ENCODE measurements around the gene ERN1. TPM values are rescaled to one million over a fixed set of nuclear protein-coding genes. Genes with fewer than 3 reads are reported as not detected.
A peak's percentile ranks its signal among the peaks of the same experiment; 100 is the strongest.

Gene ERN1
- total RNA-seq, 1 experiment from 2014 or later, result 6.5 TPM

DNA sequence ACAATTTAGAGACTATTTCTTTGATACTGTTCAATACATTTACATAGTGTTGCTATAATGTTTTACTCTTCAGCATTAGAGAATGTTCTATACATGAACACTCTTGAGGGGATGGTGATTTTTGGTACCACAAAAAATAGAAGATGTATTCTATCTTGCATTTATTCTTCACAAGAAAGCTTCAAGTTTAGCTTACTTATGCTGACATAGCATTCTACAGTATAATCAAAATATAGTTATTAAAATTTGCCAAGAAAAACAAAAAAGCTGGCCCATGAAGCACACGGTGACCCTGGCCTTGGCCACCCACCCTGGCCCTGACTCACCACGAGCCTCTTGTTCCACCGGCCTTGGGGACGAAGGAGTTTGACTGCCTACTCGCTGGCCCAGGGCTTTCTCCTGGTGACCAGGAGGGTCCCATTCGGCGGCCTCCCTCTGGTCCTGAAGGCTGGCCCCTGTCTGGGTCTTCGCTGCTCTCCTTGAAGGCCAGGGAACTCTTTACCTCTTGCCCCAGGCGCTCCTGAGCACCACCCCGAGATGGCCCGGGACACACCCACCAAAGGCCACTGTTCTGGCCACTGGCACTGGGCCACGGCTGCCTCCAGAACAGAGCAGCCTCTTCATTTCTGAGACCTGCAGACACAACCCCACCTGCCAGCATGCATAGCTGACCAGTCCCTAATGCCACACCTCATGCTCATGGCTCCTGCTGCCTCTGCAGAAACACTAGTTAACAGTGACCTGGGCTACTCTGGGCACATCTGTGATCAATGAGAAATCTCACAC lies 87.1 kb downstream of the ERN1 start:
- POLR2A ChIA-PET, result interaction anchor here (0.7 kb wide), 1 partner anchor 21 kb away, joined by 3 read pairs; no protein-coding TSS in a partner anchor
- H3K4me1 Mint-ChIP-seq, result no peaks in the 10 kb centered on the region

GRCh38 chr17:64041912-64042311 lies 88.0 kb downstream of the ERN1 start:
- peak overlapping the region; percentile 4; the same call in 1 of the 2 replicates for H3K27ac Mint-ChIP-seq
- POLR2A ChIA-PET, result no interaction called here
- DNase-seq (ENCODE audit: low spot score) (no peak), ATAC-seq (no peak)
- H3K4me1 Mint-ChIP-seq, result no peaks in the 10 kb centered on the region
- no peaks in the 10 kb centered on the region for H3K9me3 Mint-ChIP-seq
- 0 out of 2 replicates have a peak, but pooled peaks cover 3% of the 10 kb centered on the region for H3K36me3 Mint-ChIP-seq
- H3K4me3 Mint-ChIP-seq, result no peak overlapping the region
- no peaks in the 10 kb centered on the region for H3K27me3 Mint-ChIP-seq (ENCODE audit: low read depth)
- CTCF ChIA-PET, result interaction anchor here (1.5 to 3.5 kb wide), 5 partner anchors 13 to 195 kb away, joined by 3 to 17 read pairs (median 13); no protein-coding TSS in a partner anchor
- no peak for TF ChIP-seq NFATC4 (CRISPR knock-in tag; IDR thresholded peaks at IDR 0.05)
- no peak for TF ChIP-seq ZNF532 (CRISPR knock-in tag; IDR thresholded peaks at IDR 0.05; ENCODE audit: borderline replicate concordance)
- no peak for TF ChIP-seq ATF1 (CRISPR knock-in tag; IDR thresholded peaks at IDR 0.05)
- TF ChIP-seq ETV6 (CRISPR knock-in tag; IDR thresholded peaks at IDR 0.05), result no peak
- TF ChIP-seq IRF2 (CRISPR knock-in tag; IDR thresholded peaks at IDR 0.05; ENCODE audit: borderline replicate concordance, low read depth), result no peak
- no peak for TF ChIP-seq IRF1 (CRISPR knock-in tag; IDR thresholded peaks at IDR 0.05)

More for the DNA sequence above, 87.1 kb downstream of the ERN1 start:
- Mint-ChIP-seq H3K27me3 (ENCODE audit: low read depth) (no peaks in the 10 kb centered on the region), H3K27ac (no peak overlapping the region), H3K4me3 (no peak overlapping the region), H3K9me3 (no peaks in the 10 kb centered on the region), H3K36me3 (0 out of 2 replicates have a peak, but pooled peaks cover 3% of the 10 kb centered on the region)
- DNase-seq (ENCODE audit: low spot score), result no peak
- ATAC-seq, result no peak
- CTCF ChIA-PET, result interaction anchor here (0.6 to 3.5 kb wide), 7 partner anchors 14 to 240 kb away, joined by 3 to 17 read pairs (median 9); no protein-coding TSS in a partner anchor
- TF ChIP-seq IRF2 (CRISPR knock-in tag; IDR thresholded peaks at IDR 0.05; ENCODE audit: borderline replicate concordance, low read depth), result no peak
- no peak for TF ChIP-seq TP53 (CRISPR knock-in tag; IDR thresholded peaks at IDR 0.05)
- TF ChIP-seq IRF1 (CRISPR knock-in tag; IDR thresholded peaks at IDR 0.05), result no peak
- TF ChIP-seq ZNF232 (CRISPR knock-in tag; IDR thresholded peaks at IDR 0.05), result no peak
- TF ChIP-seq NR2C2 (CRISPR knock-in tag; IDR thresholded peaks at IDR 0.05), result no peak
- TF ChIP-seq, protein P1, sequence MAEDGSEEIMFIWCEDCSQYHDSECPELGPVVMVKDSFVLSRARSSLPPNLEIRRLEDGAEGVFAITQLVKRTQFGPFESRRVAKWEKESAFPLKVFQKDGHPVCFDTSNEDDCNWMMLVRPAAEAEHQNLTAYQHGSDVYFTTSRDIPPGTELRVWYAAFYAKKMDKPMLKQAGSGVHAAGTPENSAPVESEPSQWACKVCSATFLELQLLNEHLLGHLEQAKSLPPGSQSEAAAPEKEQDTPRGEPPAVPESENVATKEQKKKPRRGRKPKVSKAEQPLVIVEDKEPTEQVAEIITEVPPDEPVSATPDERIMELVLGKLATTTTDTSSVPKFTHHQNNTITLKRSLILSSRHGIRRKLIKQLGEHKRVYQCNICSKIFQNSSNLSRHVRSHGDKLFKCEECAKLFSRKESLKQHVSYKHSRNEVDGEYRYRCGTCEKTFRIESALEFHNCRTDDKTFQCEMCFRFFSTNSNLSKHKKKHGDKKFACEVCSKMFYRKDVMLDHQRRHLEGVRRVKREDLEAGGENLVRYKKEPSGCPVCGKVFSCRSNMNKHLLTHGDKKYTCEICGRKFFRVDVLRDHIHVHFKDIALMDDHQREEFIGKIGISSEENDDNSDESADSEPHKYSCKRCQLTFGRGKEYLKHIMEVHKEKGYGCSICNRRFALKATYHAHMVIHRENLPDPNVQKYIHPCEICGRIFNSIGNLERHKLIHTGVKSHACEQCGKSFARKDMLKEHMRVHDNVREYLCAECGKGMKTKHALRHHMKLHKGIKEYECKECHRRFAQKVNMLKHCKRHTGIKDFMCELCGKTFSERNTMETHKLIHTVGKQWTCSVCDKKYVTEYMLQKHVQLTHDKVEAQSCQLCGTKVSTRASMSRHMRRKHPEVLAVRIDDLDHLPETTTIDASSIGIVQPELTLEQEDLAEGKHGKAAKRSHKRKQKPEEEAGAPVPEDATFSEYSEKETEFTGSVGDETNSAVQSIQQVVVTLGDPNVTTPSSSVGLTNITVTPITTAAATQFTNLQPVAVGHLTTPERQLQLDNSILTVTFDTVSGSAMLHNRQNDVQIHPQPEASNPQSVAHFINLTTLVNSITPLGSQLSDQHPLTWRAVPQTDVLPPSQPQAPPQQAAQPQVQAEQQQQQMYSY (CRISPR knock-in tag; IDR thresholded peaks at IDR 0.05), result no peak
- TF ChIP-seq ZNF317 (CRISPR knock-in tag; IDR thresholded peaks at IDR 0.05; ENCODE audit: borderline replicate concordance, low read depth), result no peak
- TF ChIP-seq NFATC4 (CRISPR knock-in tag; IDR thresholded peaks at IDR 0.05), result no peak
- no peak for TF ChIP-seq ATF1 (CRISPR knock-in tag; IDR thresholded peaks at IDR 0.05)
- no peak for TF ChIP-seq FOXK1 (CRISPR knock-in tag; IDR thresholded peaks at IDR 0.05)
- no peak for TF ChIP-seq CBFB (CRISPR knock-in tag; IDR thresholded peaks at IDR 0.05; ENCODE audit: low read depth)
- TF ChIP-seq HMGXB4 (CRISPR knock-in tag; IDR thresholded peaks at IDR 0.05), result no peak
- TF ChIP-seq TEAD4 (CRISPR knock-in tag; IDR thresholded peaks at IDR 0.05), result no peak
- no peak for TF ChIP-seq NFYB (CRISPR knock-in tag; conservative IDR thresholded peaks at IDR 0.05; ENCODE audit: low read depth)

Measured in WTC11 (cell line).